Measurements from ENCODE around the gene IAH1.

The IAH1 gene

DNA sequence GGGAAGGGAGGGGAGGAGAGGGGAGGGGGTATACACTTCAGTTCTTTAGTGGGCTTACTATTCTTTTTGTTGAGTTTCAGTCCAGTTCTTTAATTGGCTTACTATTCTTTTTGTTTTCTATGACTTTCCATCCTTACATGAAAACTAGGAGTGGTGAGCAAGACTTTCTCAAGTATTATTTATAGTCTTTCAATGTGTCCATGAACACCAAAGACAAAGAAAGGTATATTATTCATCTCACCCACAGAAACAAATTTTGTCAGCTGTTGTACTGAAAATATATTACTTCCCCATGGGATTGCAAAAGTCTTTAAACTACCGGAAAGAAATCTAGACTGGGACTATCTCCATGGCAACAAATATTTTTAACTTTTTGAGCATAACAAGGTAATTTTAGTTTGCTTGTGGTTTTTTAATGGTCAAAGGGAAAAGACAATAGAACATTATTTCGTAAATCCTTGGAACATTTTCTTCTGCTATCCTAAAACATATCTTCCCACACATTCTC lies 63.7 kb downstream of the IAH1 start:
- Histone ChIP-seq H3K9me3 (ENCODE audit: control insufficient read depth, low read length) (no peaks in the 10 kb centered on the region), H3K9ac (ENCODE audit: low read length) (no peak overlapping the region), H3K36me3 (ENCODE audit: control insufficient read depth, insufficient read depth, low read length) (no peaks in the 10 kb centered on the region), H3K4me3 (ENCODE audit: low read length) (no peak overlapping the region), H3K27me3 (ENCODE audit: control insufficient read depth, insufficient read depth, low read length) (no peaks in the 10 kb centered on the region), H3K4me1 (ENCODE audit: control insufficient read depth, insufficient read depth, low read length) (no peaks in the 10 kb centered on the region)
